ENCODE measurements around the gene CNTN5. TPM values are rescaled to one million over a fixed set of nuclear protein-coding genes. Genes with fewer than 3 reads are reported as not detected.

Gene CNTN5
- total RNA-seq, 4 donors from 2014 or later = not detected

- TF ChIP-seq EP300 (IDR thresholded peaks at IDR 0.05) (no peak), POLR2AphosphoS5 (IDR thresholded peaks at IDR 0.05) (no peak), CTCF (IDR thresholded peaks at IDR 0.05) (no peak), POLR2A (IDR thresholded peaks at IDR 0.05) (no peak)
- Histone ChIP-seq H3K4me3 (no peak overlapping the region), H3K27me3 (no peaks in the 10 kb centered on the region), H3K36me3 (no peaks in the 10 kb centered on the region), H3K27ac (no peak overlapping the region), H3K4me1 (no peaks in the 10 kb centered on the region), H3K9me3 (no peaks in the 10 kb centered on the region)
- no peak for DNase-seq (ENCODE audit: low spot score in 2 of 2)
- 88% methylated on average over 5 of the region's 5 CpGs for WGBS
Observed at GRCh38 chr11:100177651-100178050, 1156.9 kb downstream of the CNTN5 start.

GRCh38 chr11:100182350-100182749, 1161.6 kb downstream of the CNTN5 start:
- no peaks in the 10 kb centered on the region for H3K36me3 ChIP-seq
- no peak overlapping the region for H3K4me3 ChIP-seq
- H3K4me1 ChIP-seq = no peaks in the 10 kb centered on the region
- no peaks in the 10 kb centered on the region for H3K9me3 ChIP-seq
- DNase-seq (ENCODE audit: low spot score in 2 of 2) = no peak
- no peaks in the 10 kb centered on the region for H3K27me3 ChIP-seq
- H3K27ac ChIP-seq = no peak overlapping the region
- TF ChIP-seq POLR2A (IDR thresholded peaks at IDR 0.05) (no peak), POLR2AphosphoS5 (IDR thresholded peaks at IDR 0.05) (no peak), CTCF (IDR thresholded peaks at IDR 0.05) (no peak), EP300 (IDR thresholded peaks at IDR 0.05) (no peak)

- Histone ChIP-seq H3K36me3 (no peaks in the 10 kb centered on the region), H3K27ac (no peak overlapping the region), H3K4me3 (no peak overlapping the region), H3K4me1 (no peaks in the 10 kb centered on the region), H3K9me3 (no peaks in the 10 kb centered on the region), H3K27me3 (no peaks in the 10 kb centered on the region)
- WGBS = 56% methylated on average over 2 of the region's 2 CpGs
- TF ChIP-seq CTCF (IDR thresholded peaks at IDR 0.05) (no peak), EP300 (IDR thresholded peaks at IDR 0.05) (no peak), POLR2A (IDR thresholded peaks at IDR 0.05) (no peak), POLR2AphosphoS5 (IDR thresholded peaks at IDR 0.05) (no peak)
- DNase-seq (ENCODE audit: low spot score in 2 of 2) = no peak
Observed at GRCh38 chr11:100182927-100183326, 1162.2 kb downstream of the CNTN5 start.

GRCh38 chr11:100185588-100185987, 1164.8 kb downstream of the CNTN5 start:
- Histone ChIP-seq H3K4me3 (no peak overlapping the region), H3K4me1 (no peaks in the 10 kb centered on the region), H3K27ac (no peak overlapping the region), H3K36me3 (no peaks in the 10 kb centered on the region), H3K9me3 (no peaks in the 10 kb centered on the region), H3K27me3 (no peaks in the 10 kb centered on the region)
- no peak for DNase-seq (ENCODE audit: low spot score in 2 of 2)
- no peak for TF ChIP-seq POLR2AphosphoS5 (IDR thresholded peaks at IDR 0.05)
- TF ChIP-seq POLR2A (IDR thresholded peaks at IDR 0.05) = no peak
- TF ChIP-seq CTCF (IDR thresholded peaks at IDR 0.05) = no peak
- no peak for TF ChIP-seq EP300 (IDR thresholded peaks at IDR 0.05)
- 93% methylated on average over 5 of the region's 5 CpGs for WGBS

- H3K27ac ChIP-seq = no peak overlapping the region
- no peaks in the 10 kb centered on the region for H3K36me3 ChIP-seq
- no peaks in the 10 kb centered on the region for H3K27me3 ChIP-seq
- TF ChIP-seq EP300 (IDR thresholded peaks at IDR 0.05) = no peak
- no peak for TF ChIP-seq POLR2AphosphoS5 (IDR thresholded peaks at IDR 0.05)
- TF ChIP-seq CTCF (IDR thresholded peaks at IDR 0.05) = no peak
- no peak for TF ChIP-seq POLR2A (IDR thresholded peaks at IDR 0.05)
- no peak overlapping the region for H3K4me3 ChIP-seq
- H3K4me1 ChIP-seq = no peaks in the 10 kb centered on the region
- no peak for DNase-seq (ENCODE audit: low spot score in 2 of 2)
- WGBS = 89% methylated on average over 6 of the region's 6 CpGs
- H3K9me3 ChIP-seq = no peaks in the 10 kb centered on the region
Observed at GRCh38 chr11:100188137-100188783, 1167.5 kb downstream of the CNTN5 start.

Measured in suprapubic skin (tissue), 4 donors.